ENCODE data around the gene FAT3. TPM values are rescaled to one million over a fixed set of nuclear protein-coding genes. Genes with fewer than 3 reads are reported as not detected.

Gene FAT3
- total and polyA plus RNA-seq, 9 of the 15 experiments (the other 6 are each of a cell fraction or from before 2014, with no cell fraction given), result under 0.01 TPM; not detected in 7

DNA sequence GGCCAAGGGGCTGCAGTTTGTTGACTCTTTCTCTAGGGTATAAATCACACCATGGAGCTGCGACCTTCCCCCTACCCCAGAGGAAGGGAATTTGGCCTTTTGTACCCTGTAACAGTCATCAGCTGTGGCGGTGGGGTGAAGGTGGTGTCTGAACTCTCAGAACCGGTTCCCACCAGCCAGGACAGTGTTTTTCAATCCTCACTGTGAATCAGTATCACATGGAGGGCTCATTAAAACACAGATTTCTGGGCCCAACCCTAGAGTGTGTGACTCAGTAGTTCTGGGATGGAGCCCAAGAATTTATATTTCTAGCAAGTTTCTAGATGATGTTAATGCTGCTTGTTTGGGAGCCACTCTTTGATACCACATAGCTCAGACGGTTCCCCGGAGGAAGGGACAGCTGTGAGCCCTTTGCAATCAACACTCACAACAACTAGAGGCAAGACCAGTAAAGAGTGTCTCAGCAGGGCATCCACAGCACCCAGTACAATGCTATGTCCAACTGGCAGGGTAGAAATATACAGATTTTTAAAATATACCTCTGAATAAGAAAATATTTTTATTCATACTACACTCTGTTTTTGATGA, 43.9 kb upstream of the FAT3 start (continued):
- TF ChIP-seq, protein P1, sequence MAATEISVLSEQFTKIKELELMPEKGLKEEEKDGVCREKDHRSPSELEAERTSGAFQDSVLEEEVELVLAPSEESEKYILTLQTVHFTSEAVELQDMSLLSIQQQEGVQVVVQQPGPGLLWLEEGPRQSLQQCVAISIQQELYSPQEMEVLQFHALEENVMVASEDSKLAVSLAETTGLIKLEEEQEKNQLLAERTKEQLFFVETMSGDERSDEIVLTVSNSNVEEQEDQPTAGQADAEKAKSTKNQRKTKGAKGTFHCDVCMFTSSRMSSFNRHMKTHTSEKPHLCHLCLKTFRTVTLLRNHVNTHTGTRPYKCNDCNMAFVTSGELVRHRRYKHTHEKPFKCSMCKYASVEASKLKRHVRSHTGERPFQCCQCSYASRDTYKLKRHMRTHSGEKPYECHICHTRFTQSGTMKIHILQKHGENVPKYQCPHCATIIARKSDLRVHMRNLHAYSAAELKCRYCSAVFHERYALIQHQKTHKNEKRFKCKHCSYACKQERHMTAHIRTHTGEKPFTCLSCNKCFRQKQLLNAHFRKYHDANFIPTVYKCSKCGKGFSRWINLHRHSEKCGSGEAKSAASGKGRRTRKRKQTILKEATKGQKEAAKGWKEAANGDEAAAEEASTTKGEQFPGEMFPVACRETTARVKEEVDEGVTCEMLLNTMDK (IDR thresholded peaks at IDR 0.05; ENCODE audit: borderline replicate concordance, insufficient read depth, low read depth, low read length, poor library complexity, severe bottlenecking), result no peak
- no peak for TF ChIP-seq GATAD2B (IDR thresholded peaks at IDR 0.05; ENCODE audit: borderline replicate concordance)
- TF ChIP-seq PML (IDR thresholded peaks at IDR 0.05; ENCODE audit: low read length), result no peak
- TF ChIP-seq NUFIP1 (IDR thresholded peaks at IDR 0.05; ENCODE audit: partially characterized antibody), result no peak
- no peak for TF ChIP-seq ZZZ3 (IDR thresholded peaks at IDR 0.05)
- no peak for TF ChIP-seq PYGO2 (tag; IDR thresholded peaks at IDR 0.05)
- no peak for TF ChIP-seq CBX5 (IDR thresholded peaks at IDR 0.05; ENCODE audit: borderline replicate concordance, low read depth)

DNA sequence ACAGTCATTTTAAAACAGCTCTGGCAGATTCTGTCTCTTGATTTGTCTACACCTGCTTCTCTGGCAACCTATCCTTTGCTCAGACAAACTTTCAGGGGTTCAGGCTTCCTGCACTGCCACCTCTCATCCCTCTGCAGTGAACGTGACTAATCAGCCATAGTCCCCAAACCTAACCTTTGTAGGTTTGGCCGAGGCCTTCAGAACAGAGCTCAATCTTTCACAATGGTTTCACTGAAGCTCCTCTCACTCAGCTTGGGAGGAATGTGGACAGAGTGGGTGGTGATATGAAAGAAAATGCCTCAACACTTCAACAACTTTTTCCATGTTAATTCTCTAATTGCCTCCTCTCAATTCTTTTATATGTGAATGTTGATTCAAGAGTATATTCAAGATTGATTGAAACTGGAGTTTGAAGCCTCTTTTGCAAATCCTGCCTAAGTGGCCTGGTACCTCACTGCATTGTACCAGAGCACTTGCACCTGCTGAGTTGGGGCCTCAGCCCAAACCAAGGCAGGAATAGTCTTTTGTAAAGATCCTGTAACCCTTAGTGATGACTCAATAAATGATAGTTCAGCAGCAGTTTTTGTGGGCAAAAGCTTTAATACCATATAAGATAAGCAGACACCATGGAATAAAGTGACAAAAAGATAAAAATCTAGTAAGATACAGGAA, 33.9 kb upstream of the FAT3 start:
- WGBS (ENCODE audit: insufficient coverage, low coverage, missing lambda C conversion rate), result 0% methylated on average over 2 of the region's 2 CpGs

More for the DNA sequence above, 33.9 kb upstream of the FAT3 start:
- intact Hi-C loops (cut with micrococcal nuclease), result no loop called here
- ATAC-seq, result no peak
- Histone ChIP-seq H3K4me1 (replicated peaks in 1 of 2; ENCODE audit: control insufficient read depth in 2 of 2, insufficient read depth in 2 of 2, low read length in 2 of 2) (no peaks in the 10 kb centered on the region), H3K4me2 (ENCODE audit: insufficient read depth, low read length) (no peak overlapping the region), H3K9me1 (ENCODE audit: control insufficient read depth, insufficient read depth, low read length) (no peaks in the 10 kb centered on the region), H3K79me2 (ENCODE audit: control insufficient read depth, insufficient read depth, low read length) (no peaks in the 10 kb centered on the region), H3K27me3 (ENCODE audit: control insufficient read depth in 2 of 2, insufficient read depth in 2 of 2, low read length in 2 of 2) (no peaks in the 10 kb centered on the region), H3K4me3 (no peak overlapping the region), H3K9me3 (replicated peaks; ENCODE audit: control insufficient read depth, insufficient read depth, low read depth, low read length) (no peaks in the 10 kb centered on the region), H3K36me3 (ENCODE audit: control insufficient read depth, insufficient read depth, low read length) (no peaks in the 10 kb centered on the region), H3K9ac (ENCODE audit: insufficient read depth in 1 of 2, low read depth in 2 of 2, low read length in 2 of 2) (no peak overlapping the region), H4K20me1 (replicated peaks; ENCODE audit: control insufficient read depth, insufficient read depth, low read length) (no peaks in the 10 kb centered on the region), H3K27ac (ENCODE audit: extremely low read depth, low read depth, low read length) (no peak overlapping the region), H2AFZ (ENCODE audit: low read depth, low read length) (no peak overlapping the region)
- no TSS peak for BruUV-seq (replicated peaks)
- FAIRE-seq, result no peak
- no peak for TF ChIP-seq ZKSCAN1 (IDR thresholded peaks at IDR 0.05; ENCODE audit: low read depth, low read length)
- no peak for TF ChIP-seq NFXL1 (CRISPR knock-in tag; IDR thresholded peaks at IDR 0.05)
- TF ChIP-seq RNF2 (IDR thresholded peaks at IDR 0.05), result no peak
- TF ChIP-seq TBL1XR1 (IDR thresholded peaks at IDR 0.05; ENCODE audit: low read length in 2 of 2), result no peak
- no peak for TF ChIP-seq ZNF668 (CRISPR knock-in tag; IDR thresholded peaks at IDR 0.05)
- TF ChIP-seq ILK (tag; IDR thresholded peaks at IDR 0.05; ENCODE audit: borderline replicate concordance, low read depth), result no peak
- TF ChIP-seq, protein P2, sequence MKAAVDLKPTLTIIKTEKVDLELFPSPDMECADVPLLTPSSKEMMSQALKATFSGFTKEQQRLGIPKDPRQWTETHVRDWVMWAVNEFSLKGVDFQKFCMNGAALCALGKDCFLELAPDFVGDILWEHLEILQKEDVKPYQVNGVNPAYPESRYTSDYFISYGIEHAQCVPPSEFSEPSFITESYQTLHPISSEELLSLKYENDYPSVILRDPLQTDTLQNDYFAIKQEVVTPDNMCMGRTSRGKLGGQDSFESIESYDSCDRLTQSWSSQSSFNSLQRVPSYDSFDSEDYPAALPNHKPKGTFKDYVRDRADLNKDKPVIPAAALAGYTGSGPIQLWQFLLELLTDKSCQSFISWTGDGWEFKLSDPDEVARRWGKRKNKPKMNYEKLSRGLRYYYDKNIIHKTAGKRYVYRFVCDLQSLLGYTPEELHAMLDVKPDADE (conservative IDR thresholded peaks at IDR 0.05; ENCODE audit: control insufficient read depth, low read depth, low read length), result no peak
- no peak for TF ChIP-seq SMAD1 (IDR thresholded peaks at IDR 0.05; ENCODE audit: low read depth, low read length, partially characterized antibody)
- TF ChIP-seq RFX7 (CRISPR knock-in tag; IDR thresholded peaks at IDR 0.05), result no peak
- DNase-seq (ENCODE audit: extremely low read depth in 1 of 4, low spot score in 3 of 4), result no peak
- in situ Hi-C loops (cut with MboI), result no loop called here
- POLR2A ChIA-PET, result no interaction called here
- CTCF ChIA-PET (ENCODE audit: low intra/inter-chr PET ratio), result no interaction called here
